Liver (tissue), 3 donors: Measurements from ENCODE around the gene EXD3.

ENCODE experiments used
- ATF3 ChIP-seq: IDR thresholded peaks from 2 replicates; pipeline ENCODE4 v1.6.1; 2016; ENCODE audit warnings: antibody characterized with exemption
- EGR1 ChIP-seq, 2 donors: IDR thresholded peaks; 2 replicates each; pipeline ENCODE4 v1.6.1; 2016 to 2018; ENCODE audit warnings: antibody characterized with exemption in 2 of 2, low read depth in 2 of 2
- GABPA ChIP-seq, 2 donors: IDR thresholded peaks in 1 of 2; conservative IDR thresholded peaks in 1 of 2; 2 replicates each; pipeline ENCODE4 v1.6.1; 2016; ENCODE audit warnings: antibody characterized with exemption in 2 of 2, mild to moderate bottlenecking in 1 of 2, moderate library complexity in 1 of 2
- JUND ChIP-seq, 2 donors: IDR thresholded peaks; 2 replicates each; pipeline ENCODE4 v1.6.1; 2016; ENCODE audit warnings: antibody characterized with exemption in 2 of 2
- REST ChIP-seq: IDR thresholded peaks from 2 replicates; pipeline ENCODE4 v1.6.1; 2016; ENCODE audit warnings: antibody characterized with exemption, mild to moderate bottlenecking
- SP1 ChIP-seq: IDR thresholded peaks from 2 replicates; pipeline ENCODE4 v1.6.1; 2018; ENCODE audit warnings: antibody characterized with exemption, mild to moderate bottlenecking
- TAF1 ChIP-seq: conservative IDR thresholded peaks from 2 replicates; pipeline ENCODE4 v1.6.1; 2016; ENCODE audit warnings: antibody characterized with exemption, mild to moderate bottlenecking
- TF ChIP-seq, protein P1 (sequence below): fragments of 150-350 bp; IDR thresholded peaks from 2 replicates; pipeline ENCODE4 v1.5.1; 2017; ENCODE audit warnings: improper control_type of control experiment, low read depth, low read length; ENCODE audit not compliant: missing input control
- donor health status: healthy.
- donor health status: healthy.

GRCh38 chr9:137428841-137429545 is 6.0 kb upstream of the EXD3 start:
- no peak for TF ChIP-seq ATF3
- TF ChIP-seq REST: no peak
- no peak for TF ChIP-seq EGR1 (IDR thresholded peaks at IDR 0.05; ENCODE audit: low read depth in 2 of 2)
- TF ChIP-seq, protein P1, sequence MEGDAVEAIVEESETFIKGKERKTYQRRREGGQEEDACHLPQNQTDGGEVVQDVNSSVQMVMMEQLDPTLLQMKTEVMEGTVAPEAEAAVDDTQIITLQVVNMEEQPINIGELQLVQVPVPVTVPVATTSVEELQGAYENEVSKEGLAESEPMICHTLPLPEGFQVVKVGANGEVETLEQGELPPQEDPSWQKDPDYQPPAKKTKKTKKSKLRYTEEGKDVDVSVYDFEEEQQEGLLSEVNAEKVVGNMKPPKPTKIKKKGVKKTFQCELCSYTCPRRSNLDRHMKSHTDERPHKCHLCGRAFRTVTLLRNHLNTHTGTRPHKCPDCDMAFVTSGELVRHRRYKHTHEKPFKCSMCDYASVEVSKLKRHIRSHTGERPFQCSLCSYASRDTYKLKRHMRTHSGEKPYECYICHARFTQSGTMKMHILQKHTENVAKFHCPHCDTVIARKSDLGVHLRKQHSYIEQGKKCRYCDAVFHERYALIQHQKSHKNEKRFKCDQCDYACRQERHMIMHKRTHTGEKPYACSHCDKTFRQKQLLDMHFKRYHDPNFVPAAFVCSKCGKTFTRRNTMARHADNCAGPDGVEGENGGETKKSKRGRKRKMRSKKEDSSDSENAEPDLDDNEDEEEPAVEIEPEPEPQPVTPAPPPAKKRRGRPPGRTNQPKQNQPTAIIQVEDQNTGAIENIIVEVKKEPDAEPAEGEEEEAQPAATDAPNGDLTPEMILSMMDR: no peak
- no peak for TF ChIP-seq SP1
- no peak for TF ChIP-seq JUND (IDR thresholded peaks at IDR 0.05)
- TF ChIP-seq TAF1: no peak
- no peak for TF ChIP-seq GABPA (IDR thresholded peaks at IDR 0.05 in 1 of 2, conservative IDR thresholded peaks at IDR 0.05 in 1 of 2)
